SK-N-SH (cell line): ENCODE results near the gene MYO15A.

Experiments
- EP300 ChIP-seq, 2 experiments: IDR thresholded peaks; 2 replicates each; pipeline versions ENCODE4 v1.4.0 to v1.6.1; 2012; ENCODE audit warnings: borderline replicate concordance in 1 of 2, low read depth in 1 of 2, low read length in 1 of 2
- GABPA ChIP-seq: IDR thresholded peaks from 2 replicates; pipeline ENCODE4 v1.4.0; 2012; ENCODE audit warnings: low read depth, mild to moderate bottlenecking
- JUND ChIP-seq: IDR thresholded peaks from 2 replicates; pipeline ENCODE4 v1.4.0; 2012
- MXI1 ChIP-seq: IDR thresholded peaks from 2 replicates; pipeline ENCODE4 v1.6.1; 2012; ENCODE audit warnings: mild to moderate bottlenecking, low read depth, low read length, improper control_type of control experiment
- RFX5 ChIP-seq: IDR thresholded peaks from 2 replicates; pipeline ENCODE4 v1.6.1; 2012; ENCODE audit warnings: mild to moderate bottlenecking, improper control_type of control experiment, low read length
- TEAD4 ChIP-seq: IDR thresholded peaks from 2 replicates; pipeline ENCODE4 v1.4.0; 2012; ENCODE audit warnings: mild to moderate bottlenecking, borderline replicate concordance; ENCODE audit not compliant: insufficient read depth
- TF ChIP-seq, protein P1 (sequence below): fragments of 200-600 bp; sonication (generic); IDR thresholded peaks from 2 replicates; pipeline ENCODE4 v1.6.1; 2017; ENCODE audit warnings: antibody characterized with exemption, mild to moderate bottlenecking, moderate library complexity
- TF ChIP-seq, protein P2 (sequence below): IDR thresholded peaks from 2 replicates; pipeline ENCODE4 v1.6.1; 2012; ENCODE audit warnings: mild to moderate bottlenecking, low read depth, low read length, moderate library complexity
- TF ChIP-seq, protein P3 (sequence below): IDR thresholded peaks from 2 replicates; pipeline ENCODE4 v1.4.0; 2012; ENCODE audit warnings: low read depth, borderline replicate concordance

DNA sequence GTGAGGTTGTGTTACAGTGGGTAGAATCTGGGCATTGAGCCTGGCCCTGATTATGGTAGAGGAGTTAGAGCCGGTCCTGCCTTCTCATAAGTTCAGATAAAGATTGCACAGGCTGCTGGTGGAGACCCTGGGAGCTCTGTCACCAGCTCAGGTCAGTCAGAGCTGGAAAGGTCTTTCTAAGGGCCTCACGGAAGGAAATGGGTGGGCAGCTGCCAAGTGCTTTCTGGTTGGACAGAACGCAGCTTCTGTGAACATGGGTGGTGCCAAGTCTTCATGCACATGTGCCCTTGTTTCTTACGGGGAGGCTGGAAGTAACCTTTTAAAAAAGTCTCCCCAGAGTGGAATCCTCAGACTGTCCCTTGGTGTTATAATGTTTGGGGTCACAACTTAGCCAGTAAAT, 90.0 kb downstream of the MYO15A start:
- TF ChIP-seq, protein P1, sequence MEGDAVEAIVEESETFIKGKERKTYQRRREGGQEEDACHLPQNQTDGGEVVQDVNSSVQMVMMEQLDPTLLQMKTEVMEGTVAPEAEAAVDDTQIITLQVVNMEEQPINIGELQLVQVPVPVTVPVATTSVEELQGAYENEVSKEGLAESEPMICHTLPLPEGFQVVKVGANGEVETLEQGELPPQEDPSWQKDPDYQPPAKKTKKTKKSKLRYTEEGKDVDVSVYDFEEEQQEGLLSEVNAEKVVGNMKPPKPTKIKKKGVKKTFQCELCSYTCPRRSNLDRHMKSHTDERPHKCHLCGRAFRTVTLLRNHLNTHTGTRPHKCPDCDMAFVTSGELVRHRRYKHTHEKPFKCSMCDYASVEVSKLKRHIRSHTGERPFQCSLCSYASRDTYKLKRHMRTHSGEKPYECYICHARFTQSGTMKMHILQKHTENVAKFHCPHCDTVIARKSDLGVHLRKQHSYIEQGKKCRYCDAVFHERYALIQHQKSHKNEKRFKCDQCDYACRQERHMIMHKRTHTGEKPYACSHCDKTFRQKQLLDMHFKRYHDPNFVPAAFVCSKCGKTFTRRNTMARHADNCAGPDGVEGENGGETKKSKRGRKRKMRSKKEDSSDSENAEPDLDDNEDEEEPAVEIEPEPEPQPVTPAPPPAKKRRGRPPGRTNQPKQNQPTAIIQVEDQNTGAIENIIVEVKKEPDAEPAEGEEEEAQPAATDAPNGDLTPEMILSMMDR: no peak
- TF ChIP-seq JUND: no peak
- TF ChIP-seq EP300 (IDR thresholded peaks at IDR 0.05; ENCODE audit: borderline replicate concordance in 1 of 2, low read depth in 1 of 2, low read length in 1 of 2): no peak
- TF ChIP-seq RFX5: no peak
- no peak for TF ChIP-seq MXI1
- TF ChIP-seq, protein P2, sequence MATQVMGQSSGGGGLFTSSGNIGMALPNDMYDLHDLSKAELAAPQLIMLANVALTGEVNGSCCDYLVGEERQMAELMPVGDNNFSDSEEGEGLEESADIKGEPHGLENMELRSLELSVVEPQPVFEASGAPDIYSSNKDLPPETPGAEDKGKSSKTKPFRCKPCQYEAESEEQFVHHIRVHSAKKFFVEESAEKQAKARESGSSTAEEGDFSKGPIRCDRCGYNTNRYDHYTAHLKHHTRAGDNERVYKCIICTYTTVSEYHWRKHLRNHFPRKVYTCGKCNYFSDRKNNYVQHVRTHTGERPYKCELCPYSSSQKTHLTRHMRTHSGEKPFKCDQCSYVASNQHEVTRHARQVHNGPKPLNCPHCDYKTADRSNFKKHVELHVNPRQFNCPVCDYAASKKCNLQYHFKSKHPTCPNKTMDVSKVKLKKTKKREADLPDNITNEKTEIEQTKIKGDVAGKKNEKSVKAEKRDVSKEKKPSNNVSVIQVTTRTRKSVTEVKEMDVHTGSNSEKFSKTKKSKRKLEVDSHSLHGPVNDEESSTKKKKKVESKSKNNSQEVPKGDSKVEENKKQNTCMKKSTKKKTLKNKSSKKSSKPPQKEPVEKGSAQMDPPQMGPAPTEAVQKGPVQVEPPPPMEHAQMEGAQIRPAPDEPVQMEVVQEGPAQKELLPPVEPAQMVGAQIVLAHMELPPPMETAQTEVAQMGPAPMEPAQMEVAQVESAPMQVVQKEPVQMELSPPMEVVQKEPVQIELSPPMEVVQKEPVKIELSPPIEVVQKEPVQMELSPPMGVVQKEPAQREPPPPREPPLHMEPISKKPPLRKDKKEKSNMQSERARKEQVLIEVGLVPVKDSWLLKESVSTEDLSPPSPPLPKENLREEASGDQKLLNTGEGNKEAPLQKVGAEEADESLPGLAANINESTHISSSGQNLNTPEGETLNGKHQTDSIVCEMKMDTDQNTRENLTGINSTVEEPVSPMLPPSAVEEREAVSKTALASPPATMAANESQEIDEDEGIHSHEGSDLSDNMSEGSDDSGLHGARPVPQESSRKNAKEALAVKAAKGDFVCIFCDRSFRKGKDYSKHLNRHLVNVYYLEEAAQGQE: no peak
- TF ChIP-seq, protein P3, sequence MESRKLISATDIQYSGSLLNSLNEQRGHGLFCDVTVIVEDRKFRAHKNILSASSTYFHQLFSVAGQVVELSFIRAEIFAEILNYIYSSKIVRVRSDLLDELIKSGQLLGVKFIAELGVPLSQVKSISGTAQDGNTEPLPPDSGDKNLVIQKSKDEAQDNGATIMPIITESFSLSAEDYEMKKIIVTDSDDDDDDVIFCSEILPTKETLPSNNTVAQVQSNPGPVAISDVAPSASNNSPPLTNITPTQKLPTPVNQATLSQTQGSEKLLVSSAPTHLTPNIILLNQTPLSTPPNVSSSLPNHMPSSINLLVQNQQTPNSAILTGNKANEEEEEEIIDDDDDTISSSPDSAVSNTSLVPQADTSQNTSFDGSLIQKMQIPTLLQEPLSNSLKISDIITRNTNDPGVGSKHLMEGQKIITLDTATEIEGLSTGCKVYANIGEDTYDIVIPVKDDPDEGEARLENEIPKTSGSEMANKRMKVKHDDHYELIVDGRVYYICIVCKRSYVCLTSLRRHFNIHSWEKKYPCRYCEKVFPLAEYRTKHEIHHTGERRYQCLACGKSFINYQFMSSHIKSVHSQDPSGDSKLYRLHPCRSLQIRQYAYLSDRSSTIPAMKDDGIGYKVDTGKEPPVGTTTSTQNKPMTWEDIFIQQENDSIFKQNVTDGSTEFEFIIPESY: no peak
- no peak for TF ChIP-seq TEAD4
- no peak for TF ChIP-seq GABPA
